Right ventricle myocardium inferior (tissue), 1 donor: ENCODE measurements around the gene ZGRF1. TPM values are rescaled to one million over a fixed set of nuclear protein-coding genes. Genes with fewer than 3 reads are reported as not detected.
"Not testable (repeated sequence)": the region's sequence is repeated elsewhere in the genome, so short reads cannot be mapped to it uniquely, and the experiment has no call there.

Source experiments
- ATAC-seq: fragments of 200-7000 bp; cut with Tn5 transposase; one replicate; pipeline ENCODE4 v1.9.1; 2020; ENCODE audit warnings: mild to moderate bottlenecking, moderate library complexity
- DNase-seq: peaks from one replicate; pipeline ENCODE4 v3.0.0; 2021; ENCODE audit errors: missing footprints
- intact Hi-C: fragments of 100-400 bp; cut with DNase I; formaldehyde crosslinking; loops from one replicate; pipeline ENCODE4 v1.11.0; 2022
- total RNA-seq: library from RNA; stranded (reverse); fragmentation: NEBNext Ultra II Directional; extraction: Animal tissue kit (Norgen Biotek cat#: 25700); gene quantifications from one replicate; pipeline ENCODE4 v1.2.1, GENCODE V29; 2021
- donor health status: DM: no; HTN: yes; CAD: no; lungs with severe emphysema.

Gene ZGRF1
- total RNA-seq, 1 donor from 2014 or later: 2.1 TPM

GRCh38 chr4:112563431-112564200 lies 73.1 kb downstream of the ZGRF1 start:
- ATAC-seq (no peak), DNase-seq (no peak)
- intact Hi-C loops: no loop called here

DNA sequence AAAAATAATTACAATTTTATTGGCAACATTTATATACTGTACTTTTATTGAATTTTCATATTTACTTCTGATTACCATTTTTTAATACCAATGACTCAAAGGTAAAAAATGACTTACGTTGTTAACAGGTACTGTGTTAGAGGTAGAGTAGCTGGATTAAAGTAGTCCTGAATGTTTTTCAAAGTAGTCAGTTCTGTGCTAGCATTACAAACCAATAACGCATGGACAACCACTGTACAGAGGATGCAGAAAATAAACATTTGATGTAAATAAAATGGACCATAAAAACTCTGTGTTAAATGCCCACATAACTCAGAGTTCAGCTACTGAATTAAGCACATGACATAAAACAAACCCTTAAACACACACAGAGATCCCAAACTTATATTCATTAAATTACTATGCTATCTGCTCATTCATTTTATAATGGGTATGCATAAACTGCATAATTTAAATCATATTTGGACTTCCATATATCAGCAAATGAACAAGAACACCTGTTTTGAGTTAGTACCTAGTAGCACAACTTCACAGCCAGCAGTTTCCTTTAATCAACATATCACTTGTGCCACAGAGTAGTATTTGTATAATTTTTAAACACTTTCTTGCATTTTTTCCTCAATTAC lies 74.3 kb downstream of the ZGRF1 start:
- ATAC-seq (no peak), DNase-seq (no peak)
- intact Hi-C loops: no loop called here

DNA sequence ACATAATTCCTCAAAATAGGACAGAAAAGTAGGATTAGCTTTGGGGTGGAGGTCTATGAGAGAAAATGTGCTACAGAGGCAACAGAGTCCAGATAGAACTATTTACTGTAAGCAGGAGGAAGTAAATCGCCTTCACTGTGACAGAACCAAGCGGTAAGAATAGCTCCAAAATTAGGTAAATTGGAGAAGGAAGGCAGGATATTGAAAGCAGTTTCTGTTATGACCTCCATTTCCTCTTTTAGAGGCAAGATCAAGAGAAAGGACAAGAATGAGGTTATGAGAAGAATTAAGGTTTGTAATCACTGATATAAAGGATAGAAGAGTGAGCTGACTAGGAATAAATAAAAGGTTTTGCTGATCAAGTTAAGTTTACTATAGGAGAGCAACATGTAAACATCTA lies 76.6 kb downstream of the ZGRF1 start:
- no peak for DNase-seq
- intact Hi-C loops: no loop called here
- no peak for ATAC-seq

- ATAC-seq (no peak), DNase-seq (no peak)
- intact Hi-C loops: no loop called here
These were observed 77.7 kb downstream of the ZGRF1 start for GRCh38 chr4:112559053-112559452.

GRCh38 chr4:112557676-112558411 lies 78.9 kb downstream of the ZGRF1 start:
- ATAC-seq: no peak
- intact Hi-C loops: no loop called here
- DNase-seq: no peak

- ATAC-seq, DNase-seq, intact Hi-C loops: not testable (repeated sequence)
These were observed 82.4 kb downstream of the ZGRF1 start for GRCh38 chr4:112554271-112554670.

- ATAC-seq: no peak
- DNase-seq: no peak
- intact Hi-C loops: no loop called here
These were observed 84.0 kb downstream of the ZGRF1 start for GRCh38 chr4:112552668-112553067.

DNA sequence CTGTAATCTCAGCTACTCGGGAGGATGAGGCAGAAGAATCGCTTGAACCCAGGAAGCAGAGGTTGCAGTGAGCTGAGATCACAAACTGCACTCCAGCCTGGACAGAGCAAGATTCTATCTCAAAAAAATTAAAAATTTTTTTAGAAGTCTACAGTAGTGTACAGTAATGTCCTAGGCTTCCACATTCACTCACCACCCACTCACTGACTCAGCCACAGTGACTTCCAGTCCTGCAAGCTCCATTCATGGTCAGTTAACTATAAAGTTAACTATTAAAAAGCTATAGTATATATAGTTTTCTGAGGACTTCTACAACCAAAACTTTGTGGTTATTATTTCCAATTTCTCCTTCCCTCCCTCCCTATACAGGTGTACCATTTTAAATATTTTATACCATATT lies 86.0 kb downstream of the ZGRF1 start:
- no peak for DNase-seq
- intact Hi-C loops: no loop called here
- no peak for ATAC-seq

DNA sequence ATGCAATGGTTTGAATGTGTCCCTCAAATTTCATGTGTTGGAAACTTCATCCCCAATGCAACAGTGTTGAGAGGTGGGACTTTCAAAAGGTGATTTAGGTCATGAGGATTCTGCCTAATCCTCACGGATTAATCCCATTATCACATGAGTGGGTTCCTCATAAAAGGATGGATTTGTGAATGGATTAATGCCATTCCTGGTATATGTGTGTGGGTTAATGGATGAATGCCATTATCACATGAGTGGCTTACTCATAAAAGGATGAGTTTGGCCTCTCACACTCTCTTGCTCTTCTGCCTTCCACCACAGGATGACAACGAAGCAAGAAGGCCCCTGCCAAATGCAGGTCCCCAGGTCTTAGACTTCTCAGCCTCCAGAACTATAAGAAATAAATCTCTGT lies 90.2 kb downstream of the ZGRF1 start:
- ATAC-seq (no peak), DNase-seq (no peak)
- intact Hi-C loops: no loop called here

GRCh38 chr4:112545346-112545745 lies 91.4 kb downstream of the ZGRF1 start:
- intact Hi-C loops: no loop called here
- ATAC-seq: no peak
- DNase-seq: no peak

DNA sequence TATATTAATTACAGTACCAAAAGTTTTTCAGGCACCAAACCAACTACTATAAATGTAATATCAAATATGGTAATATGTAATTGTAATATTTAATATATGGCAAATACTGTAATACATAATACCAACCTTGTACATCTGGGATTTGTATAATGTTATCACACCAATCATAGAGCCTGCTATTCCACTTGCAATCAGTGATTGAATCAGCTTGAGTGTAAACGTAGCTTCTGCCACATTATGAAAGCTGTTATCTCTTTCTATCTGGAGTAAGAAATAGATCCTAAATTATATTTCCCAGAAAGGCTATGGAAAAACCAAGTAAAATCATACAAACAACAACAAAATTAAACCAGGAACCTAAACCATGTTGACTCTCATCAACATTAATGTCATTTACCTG lies 96.0 kb downstream of the ZGRF1 start:
- DNase-seq: no peak
- ATAC-seq: no peak
- intact Hi-C loops: no loop called here

DNA sequence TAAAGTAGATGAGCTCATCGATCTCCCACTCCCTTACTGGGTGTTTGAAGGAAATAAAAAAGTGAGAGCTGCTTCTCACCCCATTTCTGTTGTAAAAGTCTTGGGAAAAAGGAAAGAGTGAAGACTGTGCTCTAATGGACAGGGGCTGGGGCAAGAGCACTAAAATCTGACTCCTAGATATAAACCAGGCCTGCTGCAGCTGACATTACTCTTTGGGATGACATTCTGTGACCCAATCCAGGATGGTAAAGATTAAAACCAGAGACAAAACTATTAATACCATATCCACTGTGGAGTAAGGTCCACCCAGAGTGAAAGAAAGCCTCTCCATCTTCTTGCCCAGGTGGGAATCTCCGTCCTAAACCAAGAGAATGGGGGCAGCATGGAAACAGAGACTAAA lies 100.6 kb downstream of the ZGRF1 start:
- intact Hi-C loops: no loop called here
- ATAC-seq: no peak
- no peak for DNase-seq

DNA sequence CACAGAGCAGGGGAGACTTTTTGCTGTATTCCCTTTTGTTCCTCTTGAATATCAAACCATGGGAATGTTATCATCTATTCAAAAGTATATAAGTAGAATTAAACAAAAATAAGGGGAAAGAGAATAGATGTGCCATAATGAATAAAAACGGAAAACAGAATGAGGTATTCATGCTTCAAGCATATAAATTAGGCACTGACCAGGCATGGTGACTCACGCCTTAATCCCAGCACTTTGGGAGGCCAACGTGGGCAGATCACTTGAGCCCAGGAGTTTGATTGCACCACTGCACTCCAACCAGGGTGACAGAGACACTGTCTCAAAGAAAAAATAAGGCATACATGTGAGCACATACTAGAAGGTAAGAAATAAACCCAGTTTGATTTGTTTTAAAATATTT lies 104.4 kb downstream of the ZGRF1 start:
- no peak for ATAC-seq
- intact Hi-C loops: no loop called here
- DNase-seq: no peak

DNA sequence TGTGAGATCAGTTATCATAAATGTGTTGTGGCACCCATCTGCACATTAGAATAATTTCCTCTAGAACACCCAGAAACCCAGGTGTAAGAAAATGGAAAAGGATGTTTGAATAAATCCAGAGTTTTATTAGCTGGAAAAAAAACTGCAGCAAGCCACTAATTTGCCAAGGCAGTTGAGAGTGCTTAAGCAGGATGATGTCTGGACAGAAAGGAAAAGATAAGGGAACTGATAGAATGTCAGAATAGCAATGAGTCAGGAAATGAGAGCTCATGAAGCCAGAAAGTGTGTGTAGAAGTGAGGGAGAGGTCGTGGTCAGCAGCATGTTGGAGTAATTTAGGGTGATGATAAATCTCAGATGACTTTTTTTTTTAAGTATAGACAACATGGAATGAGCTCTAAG lies 105.6 kb downstream of the ZGRF1 start:
- DNase-seq (no peak), ATAC-seq (no peak)
- intact Hi-C loops: no loop called here

DNA sequence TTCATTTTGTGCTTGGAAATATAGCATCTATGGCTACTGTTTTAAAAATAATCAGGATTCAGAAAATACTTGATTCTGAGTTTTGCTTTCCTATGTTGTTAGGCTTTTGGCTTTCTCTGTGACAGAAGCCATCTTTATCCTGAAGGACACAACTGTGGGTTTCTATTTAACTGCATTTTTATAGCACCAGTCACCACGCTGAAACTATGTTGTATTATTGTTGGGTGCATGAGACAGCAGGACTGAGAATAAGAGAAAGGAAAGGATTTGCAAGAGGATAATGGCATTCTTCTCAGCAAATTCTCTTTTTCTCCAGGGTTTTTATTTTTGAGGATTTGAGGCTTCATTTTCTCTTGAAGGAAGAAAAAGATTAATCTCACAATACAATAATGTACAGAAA lies 110.6 kb downstream of the ZGRF1 start:
- ATAC-seq (no peak), DNase-seq (no peak)
- intact Hi-C loops: loop anchor here (10.0 kb wide), 1 partner anchor 431 kb away; no protein-coding TSS in a partner anchor

GRCh38 chr4:112523764-112524505 lies 112.8 kb downstream of the ZGRF1 start:
- peak; percentile 83 for DNase-seq
- ATAC-seq: peak; percentile 75
- intact Hi-C loops: loop anchor here (1.0 to 10.0 kb wide), 2 partner anchors 196 to 429 kb away; no protein-coding TSS in a partner anchor

DNA sequence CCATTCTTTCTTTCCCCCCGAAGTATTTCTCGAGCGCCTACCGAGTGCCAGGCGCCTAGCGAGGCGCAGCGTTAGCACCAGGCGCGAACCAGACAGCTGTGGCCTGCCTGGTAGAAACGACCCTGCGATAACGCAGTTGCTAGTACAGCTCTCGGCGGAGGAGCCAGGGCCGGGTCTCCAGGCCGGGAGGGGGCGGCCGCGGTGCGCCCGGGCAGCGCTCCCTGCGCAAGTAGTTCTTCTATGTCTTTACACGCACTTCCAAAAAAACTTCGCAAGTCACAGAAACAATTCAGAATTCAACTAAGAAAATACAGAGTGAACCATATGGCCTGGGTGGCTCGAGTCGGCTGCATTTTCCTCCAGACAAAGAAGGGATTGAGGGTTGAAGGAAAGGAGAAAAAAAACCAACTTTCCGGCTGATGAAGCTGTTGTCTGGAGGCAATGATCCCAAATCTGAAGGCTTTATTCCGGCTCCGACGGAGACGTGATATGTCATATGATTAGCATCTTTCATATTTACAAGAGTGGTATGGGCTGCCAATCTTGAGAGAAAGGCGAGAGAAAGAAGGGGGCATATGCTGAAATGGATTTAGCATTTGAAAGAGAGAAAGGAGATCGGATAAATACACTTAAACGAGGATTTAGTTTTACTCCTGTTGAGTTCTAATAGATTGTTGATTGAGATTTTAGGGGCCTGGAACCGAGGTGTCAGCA lies 113.5 kb downstream of the ZGRF1 start:
- ATAC-seq: no peak
- intact Hi-C loops: loop anchor here (10.0 kb wide), 1 partner anchor 428 kb away; no protein-coding TSS in a partner anchor
- peak; percentile 74 for DNase-seq

DNA sequence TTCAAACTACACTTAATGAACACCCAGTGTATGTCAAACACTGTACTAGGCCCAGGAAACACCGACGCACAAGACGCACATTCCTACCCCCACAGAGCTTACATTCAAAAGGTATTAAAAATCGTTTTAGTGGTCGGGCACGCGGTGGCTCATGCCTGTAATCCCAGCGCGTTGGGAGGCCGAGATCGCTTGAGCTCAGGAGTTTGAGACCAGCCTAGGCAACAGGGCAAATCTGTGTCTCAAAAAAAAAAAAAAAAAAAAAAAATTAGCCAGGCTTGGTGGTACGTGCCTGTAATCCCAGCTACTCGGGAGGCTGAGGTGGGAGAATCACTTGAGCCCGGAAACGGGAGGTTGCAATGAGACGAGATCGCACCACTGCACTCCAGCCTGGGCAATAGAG lies 114.3 kb downstream of the ZGRF1 start:
- not testable (repeated sequence) for ATAC-seq, DNase-seq
- intact Hi-C loops: loop anchor here (10.0 kb wide), 1 partner anchor 428 kb away; no protein-coding TSS in a partner anchor
